Measurements from ENCODE around the gene ZNF664. TPM values are rescaled to one million over a fixed set of nuclear protein-coding genes. Genes with fewer than 3 reads are reported as not detected.

ZNF664 gene
- total and polyA plus RNA-seq, 2 of the 8 experiments (the other 6 are each of a cell fraction or from before 2014, with no cell fraction given), result 22.8 to 51.4 TPM

DNA sequence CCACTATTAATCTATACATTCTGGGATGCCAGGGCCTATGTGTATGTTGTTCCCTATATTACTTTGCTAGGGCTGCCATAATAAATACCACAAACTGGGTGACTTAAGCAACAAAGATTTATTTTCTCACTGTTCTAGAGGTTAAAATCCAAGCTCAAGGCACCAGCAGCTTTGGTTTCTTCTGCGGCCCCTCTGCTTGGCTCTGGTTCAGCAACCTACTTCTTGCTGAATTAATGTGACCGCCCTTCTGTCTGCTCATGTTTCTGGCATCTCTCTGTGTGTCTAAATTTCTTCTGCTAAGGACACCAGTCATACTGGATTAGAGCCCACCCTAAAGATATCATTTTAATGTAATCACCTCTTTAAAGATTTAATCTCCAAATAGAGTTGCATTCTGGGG is 84.7 kb downstream of the ZNF664 start (continued):
- TF ChIP-seq SP2 (IDR thresholded peaks at IDR 0.05; ENCODE audit: low read length), result no peak
- TF ChIP-seq, protein P1, sequence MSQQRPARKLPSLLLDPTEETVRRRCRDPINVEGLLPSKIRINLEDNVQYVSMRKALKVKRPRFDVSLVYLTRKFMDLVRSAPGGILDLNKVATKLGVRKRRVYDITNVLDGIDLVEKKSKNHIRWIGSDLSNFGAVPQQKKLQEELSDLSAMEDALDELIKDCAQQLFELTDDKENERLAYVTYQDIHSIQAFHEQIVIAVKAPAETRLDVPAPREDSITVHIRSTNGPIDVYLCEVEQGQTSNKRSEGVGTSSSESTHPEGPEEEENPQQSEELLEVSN (IDR thresholded peaks at IDR 0.05), result no peak
- no peak for TF ChIP-seq EGR1 (IDR thresholded peaks at IDR 0.05; ENCODE audit: borderline replicate concordance, low read depth, low read length)
- TF ChIP-seq TEAD4 (IDR thresholded peaks at IDR 0.05; ENCODE audit: low read depth, low read length), result no peak
- no peak for TF ChIP-seq NANOG (IDR thresholded peaks at IDR 0.05; ENCODE audit: insufficient read depth, low read depth, low read length, poor library complexity, severe bottlenecking)
- TF ChIP-seq BCL11A (IDR thresholded peaks at IDR 0.05; ENCODE audit: low read depth in 2 of 2, low read length in 2 of 2), result no peak
- TF ChIP-seq SP1 (IDR thresholded peaks at IDR 0.05; ENCODE audit: low read depth, low read length), result no peak
- no peak for TF ChIP-seq POLR2A (IDR thresholded peaks at IDR 0.05; ENCODE audit: control extremely low read depth in 1 of 2, low read depth in 2 of 2, low read length in 2 of 2)
